ENCODE results near the gene TNS3. TPM values are rescaled to one million over a fixed set of nuclear protein-coding genes. Genes with fewer than 3 reads are reported as not detected.

The TNS3 gene
- polyA plus RNA-seq, 4 donors = 83.1 to 95.6 (median 90.9) TPM

DNA sequence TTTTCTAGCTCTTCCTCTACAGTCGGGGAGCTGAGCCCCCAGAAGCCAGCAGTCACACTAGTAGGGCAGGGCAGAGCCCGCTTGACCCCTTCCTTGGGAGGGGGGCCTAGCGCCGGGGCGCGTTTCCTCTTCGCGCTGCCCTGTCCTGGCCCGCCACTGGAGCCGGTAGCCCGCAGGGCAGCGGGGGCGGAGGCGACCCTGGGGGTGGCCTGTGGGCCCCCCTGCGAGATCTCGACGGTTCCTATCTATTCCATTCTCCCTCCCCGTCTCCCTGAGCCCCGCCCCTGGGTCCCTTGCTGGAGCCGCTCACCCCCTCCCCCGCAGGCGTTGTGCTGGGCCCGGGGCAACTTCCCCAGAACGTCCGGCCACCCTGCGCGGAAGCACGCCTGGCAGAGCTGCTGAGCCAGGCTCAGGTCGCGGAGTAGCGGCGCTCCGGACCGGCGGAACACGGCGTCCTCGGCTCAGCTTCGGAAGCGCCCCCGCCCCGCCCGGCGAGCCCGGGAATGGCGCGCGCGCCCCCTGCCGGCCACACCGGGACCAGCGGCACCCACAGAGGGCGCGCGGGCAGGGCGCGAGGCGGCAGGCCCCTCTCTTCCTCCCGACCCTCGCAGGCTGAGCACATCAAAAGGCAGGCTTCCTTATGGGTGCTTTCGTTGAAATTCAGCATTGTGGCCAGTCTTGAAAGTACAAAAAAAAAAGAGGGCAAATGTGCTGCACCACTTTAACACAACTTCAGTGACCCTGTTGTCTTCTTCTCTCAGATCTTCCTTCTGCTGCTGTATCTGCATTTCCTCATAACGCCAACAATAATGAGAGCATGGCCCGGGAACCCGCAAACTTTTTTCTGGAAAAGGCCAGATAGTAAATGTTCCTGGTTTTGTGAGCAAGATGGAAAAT, 327.6 kb downstream of the TNS3 start:
- DNase-seq (ENCODE audit: low read depth in 4 of 4, low spot score in 2 of 4) = peak in 3 of 4 donors; percentile 19 to 53 (median 48)

DNA sequence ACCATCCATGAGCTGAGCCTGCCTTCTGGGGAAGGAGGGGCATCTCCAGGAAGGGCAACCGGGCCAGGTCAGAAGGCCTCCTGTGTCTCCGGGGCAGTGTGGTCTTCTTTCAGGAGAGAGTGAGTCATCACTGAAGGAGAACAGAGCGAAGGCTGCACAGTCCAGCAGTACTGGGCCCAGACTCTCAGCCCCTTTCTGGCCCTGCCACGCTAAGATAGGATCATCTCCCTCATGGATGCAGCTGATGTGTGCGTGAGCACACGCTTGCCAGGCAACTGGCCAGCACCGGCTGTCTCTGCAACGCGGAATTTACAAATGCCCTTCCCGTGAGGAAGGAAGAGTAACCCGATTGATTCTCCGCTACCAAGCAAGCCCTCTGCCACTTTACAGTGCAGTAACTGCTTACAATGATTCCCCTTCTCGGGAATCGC, 328.2 kb downstream of the TNS3 start:
- peak in 3 of 4 donors; percentile 2 to 32 (median 23) for DNase-seq (ENCODE audit: low read depth in 4 of 4, low spot score in 2 of 4)

DNA sequence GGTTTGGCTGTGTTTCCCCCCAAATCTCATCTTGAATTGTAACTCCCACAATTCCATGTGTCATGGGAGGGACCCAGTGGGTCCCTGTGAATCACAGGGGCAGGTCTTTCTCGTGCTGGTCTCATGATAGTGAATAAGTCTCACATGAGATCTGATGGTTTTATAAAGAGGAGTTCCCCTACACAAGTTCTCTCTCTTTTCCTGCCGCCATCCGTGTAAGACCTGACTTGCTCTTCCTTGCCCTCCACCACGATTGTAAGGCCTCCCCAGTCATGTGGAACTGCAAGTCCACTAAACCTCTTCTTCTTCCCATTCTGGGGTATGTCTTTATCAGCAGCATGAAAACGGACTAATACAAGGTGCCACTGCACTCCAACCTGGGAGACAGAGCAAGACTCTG, 329.2 kb downstream of the TNS3 start:
- DNase-seq (ENCODE audit: low read depth in 4 of 4, low spot score in 2 of 4) = no peak

DNA sequence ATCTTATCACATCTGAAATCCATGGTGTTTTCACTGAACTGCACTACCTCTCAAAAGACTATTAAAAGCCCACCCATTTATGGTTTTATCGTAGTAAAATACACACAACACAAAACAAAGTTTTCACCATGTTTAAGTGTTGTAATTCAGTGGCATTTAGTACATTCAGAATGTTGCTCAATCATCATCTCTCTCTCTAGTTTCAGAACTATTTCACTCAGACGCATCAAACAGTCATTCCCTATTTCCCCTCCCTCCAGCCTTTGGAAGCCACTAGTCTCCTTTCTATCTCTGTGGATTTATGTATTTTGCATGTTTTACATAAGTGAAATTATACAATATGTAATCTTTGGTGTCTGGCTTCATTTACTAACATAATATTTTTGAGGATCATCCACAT, 332.6 kb downstream of the TNS3 start:
- no peak for DNase-seq (ENCODE audit: low read depth in 4 of 4, low spot score in 2 of 4)

DNA sequence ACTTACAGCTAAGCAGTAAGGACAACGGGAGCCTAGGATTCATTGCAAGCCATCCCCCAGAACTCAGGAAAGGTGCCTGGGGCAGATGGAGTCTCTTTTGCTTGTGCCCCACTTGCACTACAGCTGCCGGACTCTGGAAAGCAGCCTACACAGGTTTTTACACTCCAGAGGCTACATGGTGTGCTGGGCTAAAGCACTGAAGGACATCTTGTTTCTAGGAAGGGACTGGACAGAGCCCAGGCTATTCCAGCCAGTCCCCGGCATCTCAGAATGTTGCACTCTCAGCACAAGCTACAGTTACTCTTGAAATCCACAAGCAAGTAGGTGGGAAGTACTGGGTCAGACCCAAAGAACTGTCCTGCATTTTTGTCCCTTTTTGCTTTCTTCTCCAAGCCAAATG, 333.1 kb downstream of the TNS3 start:
- DNase-seq (ENCODE audit: low read depth in 4 of 4, low spot score in 2 of 4) = no peak

DNA sequence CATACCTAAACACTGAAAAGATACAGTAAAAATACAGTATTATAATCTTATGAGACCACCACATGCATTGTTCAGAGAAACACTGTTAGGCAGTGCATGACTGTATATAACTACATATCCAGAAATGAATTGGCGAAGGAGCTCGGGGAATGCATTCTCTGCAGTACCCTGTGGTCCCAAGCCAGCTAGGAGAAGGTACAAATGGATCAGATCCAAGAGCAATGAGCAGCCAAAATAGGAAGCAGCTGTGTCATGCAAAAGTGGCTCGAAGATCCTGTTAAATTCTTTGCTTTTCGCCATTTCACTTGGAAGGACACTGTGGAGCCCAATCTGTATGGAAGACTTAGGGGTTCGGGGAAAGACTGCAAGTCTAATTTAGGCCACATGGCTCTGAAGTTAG, 334.8 kb downstream of the TNS3 start:
- DNase-seq (ENCODE audit: low read depth in 4 of 4, low spot score in 2 of 4) = no peak

DNA sequence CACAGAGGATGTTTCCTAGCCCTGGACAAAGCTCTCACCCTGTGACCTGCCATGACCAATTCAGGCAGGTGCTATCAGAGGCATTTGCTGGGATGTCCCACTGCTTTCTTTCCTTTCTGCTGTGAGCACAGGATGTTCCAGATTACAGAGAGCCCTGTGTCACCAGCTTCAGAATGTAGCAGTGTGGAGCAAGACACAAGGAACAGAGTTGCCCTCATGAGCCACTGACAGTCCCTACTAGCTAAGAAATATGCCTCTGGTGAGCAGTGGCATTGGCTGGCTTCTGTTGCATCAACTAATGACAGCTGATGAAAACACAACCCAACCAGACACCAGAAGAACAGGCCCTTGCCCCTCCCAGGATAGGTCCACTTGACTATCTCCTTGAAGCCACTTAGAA, 337.2 kb downstream of the TNS3 start:
- no peak for DNase-seq (ENCODE audit: low read depth in 4 of 4, low spot score in 2 of 4)

DNA sequence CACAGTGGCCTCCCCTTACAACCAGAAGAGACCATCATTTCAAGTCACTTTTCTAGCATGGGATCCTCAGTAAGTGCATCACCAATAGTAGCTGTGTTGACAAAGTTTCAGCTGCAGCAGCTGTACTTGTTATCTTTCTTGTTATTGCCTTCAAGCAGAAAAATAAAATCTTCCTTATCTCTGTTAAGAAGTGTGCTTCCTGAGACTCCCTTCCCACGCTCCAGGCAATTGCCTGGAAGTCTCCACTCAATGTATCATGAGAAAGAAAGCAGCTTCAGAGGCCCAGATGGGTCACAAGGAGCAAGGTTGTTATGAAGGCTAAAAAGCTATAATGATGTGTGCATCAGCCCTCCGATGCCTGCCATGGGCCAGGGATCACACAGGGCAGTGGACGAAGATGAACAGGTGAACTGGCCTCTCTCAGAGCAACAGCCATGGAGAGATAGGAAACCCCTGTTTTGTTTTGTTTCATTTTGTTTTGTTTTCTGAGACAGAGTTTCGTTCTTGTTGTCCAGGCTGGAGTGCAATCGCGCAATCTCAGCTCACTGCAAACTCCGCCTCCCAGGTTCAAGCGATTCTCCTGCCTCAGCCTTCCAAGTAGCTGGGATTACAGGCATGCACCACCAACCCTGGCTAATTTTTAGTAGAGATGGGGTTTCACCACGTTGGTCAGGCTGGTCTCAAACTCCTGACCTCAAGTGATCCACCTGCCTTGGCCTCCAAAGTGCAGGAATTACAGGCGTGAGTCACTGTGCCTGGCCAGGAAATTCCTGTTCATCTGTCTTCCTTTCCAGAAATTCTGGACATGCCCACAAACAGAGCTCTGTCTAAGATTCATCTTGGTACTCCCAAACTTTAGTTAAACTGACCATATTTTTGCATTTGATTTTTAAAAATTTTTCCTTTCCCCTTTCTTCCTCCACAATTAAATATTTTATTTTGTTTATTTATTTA, 340.5 kb downstream of the TNS3 start:
- DNase-seq (ENCODE audit: low read depth in 4 of 4, low spot score in 2 of 4) = no peak

DNA sequence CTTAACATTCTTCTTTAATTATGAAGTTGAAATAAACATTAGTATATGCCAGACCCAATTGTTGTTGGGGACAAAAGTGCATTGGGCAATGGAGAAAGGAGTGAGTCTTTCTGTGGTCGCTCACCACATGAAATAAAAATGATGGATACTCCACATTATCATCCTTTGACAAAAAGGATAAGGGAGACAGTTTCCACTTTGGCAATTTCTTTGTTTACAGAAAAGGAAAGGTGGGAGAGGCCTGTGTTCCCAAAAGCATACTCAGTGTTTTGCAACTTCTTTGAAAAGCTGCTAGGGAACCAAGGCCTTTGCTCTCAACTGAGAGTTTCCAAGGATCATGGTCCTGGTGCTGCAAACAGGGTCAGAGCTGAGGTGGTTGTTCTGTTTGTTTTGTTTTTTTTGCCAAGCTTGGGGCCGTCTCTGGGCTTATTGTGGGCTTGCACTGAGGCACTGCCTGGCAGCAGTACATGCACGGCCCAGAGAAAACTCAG, 341.9 kb downstream of the TNS3 start:
- DNase-seq (ENCODE audit: low read depth in 4 of 4, low spot score in 2 of 4) = no peak

DNA sequence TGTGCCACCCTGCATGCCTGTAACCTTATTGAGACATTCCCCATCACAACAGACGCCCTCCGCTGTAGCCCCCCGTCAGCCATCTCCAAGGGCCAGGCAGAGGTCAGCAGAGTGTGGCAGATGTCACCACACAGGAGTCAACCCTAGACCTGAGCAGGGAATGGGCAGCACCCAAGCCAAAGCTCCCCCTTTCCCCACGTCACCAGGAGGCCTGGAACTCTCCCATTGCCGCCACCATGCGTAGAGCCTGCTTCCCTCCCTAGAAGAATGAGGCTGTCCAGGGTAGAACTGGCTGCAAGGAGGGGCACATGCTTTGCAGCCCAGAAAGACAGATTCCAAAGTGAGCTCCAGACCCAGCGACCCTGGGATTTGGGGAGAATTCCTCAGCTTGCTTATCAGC, 342.9 kb downstream of the TNS3 start:
- no peak for DNase-seq (ENCODE audit: low read depth in 4 of 4, low spot score in 2 of 4)

DNA sequence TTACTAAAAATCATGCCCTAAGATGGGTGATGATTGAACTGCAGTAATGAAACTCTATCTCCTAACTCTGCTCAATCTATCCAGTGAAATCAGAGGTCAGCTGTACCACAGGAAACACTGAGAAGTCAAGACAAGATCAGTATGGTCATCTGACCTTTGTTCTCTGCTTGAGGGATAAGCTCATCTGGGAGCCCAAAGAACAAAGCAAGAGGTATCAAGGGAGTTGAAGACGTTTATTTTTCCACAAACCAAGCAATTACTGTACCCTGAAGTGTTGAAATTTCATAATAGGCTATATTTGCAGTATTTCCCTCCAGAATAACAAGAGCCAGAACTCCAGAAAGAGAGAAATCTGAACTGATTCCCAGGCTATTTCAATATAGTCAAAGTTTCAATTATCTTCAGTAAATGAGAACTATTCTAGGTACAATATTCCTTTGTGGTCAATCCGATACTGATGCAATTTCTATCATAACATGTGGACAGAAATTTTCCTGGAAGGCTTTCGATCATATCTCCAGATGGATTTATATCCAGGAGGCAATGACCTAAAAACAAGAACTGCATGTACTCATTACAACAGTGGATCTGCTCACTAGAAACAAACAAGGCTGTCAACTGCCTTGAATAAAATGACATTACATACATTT, 345.3 kb downstream of the TNS3 start:
- no peak for DNase-seq (ENCODE audit: low read depth in 4 of 4, low spot score in 2 of 4)

DNA sequence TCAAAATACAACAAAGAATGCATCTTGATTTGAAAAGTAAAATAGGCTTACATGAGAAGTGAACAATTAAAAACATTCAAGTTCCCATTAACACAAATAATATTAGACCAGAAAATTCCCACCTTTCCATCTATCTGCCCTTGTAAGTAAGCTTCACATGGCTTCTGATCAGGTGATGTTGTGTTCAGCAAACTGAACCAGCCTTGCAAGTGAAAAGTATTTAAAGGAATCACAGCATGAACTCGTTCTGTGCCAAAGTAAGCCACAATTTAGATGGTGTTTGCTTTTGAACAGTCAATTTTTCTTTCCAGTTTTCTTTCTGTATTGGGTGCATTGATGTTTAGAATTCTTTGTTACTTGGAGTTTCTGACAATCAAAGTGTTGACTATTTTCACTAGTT, 347.9 kb downstream of the TNS3 start:
- no peak for DNase-seq (ENCODE audit: low read depth in 4 of 4, low spot score in 2 of 4)

DNA sequence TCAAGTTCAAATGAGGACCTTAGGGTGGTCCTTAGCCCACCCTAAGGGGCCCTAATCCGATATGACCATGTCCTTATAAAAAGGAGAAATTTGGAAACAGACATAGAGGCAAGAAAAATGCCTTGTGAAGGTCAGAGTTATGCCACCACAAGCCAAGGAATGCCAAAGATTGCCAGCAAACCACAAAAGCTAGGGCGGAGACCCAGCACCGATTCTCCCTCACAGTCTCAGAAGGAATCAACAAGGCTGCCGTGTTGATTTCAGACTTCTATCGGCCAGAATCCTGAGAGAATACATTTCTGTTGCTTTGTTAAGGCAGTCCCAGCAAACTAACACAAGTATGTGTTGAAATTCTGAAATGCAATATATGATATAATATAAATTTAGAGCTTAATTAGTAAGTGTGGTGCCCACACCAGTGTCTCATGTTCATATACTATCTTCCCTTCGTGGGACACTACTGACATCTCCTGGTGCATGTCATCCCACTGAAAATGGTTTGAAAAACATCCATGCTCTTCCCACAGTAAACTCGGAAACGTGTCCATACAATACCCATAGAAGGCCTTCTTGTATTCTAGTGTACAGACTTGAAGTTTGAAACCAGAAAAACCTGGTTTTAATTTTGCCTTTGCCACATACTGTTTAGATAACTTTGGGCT, 349.0 kb downstream of the TNS3 start:
- DNase-seq (ENCODE audit: low read depth in 4 of 4, low spot score in 2 of 4) = no peak

DNA sequence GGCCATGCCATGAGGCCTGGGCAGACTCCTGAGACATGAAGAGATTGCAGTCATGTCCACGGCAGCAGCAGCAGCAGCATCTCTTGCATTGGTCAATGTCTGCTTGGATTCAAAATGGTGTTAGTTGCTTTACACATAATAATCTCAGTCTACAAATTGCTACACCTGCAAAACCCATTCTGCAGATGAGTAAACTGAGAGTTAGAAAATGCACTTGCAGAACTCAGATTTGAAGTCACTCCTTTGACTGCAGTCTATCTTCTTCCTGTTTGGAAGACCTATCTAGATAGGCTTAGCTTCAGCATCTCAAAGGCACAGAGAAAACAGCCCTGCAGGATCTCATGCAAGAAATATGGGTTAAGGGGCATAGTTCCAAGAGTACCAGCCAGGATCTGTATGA, 350.3 kb downstream of the TNS3 start:
- no peak for DNase-seq (ENCODE audit: low read depth in 4 of 4, low spot score in 2 of 4)

DNA sequence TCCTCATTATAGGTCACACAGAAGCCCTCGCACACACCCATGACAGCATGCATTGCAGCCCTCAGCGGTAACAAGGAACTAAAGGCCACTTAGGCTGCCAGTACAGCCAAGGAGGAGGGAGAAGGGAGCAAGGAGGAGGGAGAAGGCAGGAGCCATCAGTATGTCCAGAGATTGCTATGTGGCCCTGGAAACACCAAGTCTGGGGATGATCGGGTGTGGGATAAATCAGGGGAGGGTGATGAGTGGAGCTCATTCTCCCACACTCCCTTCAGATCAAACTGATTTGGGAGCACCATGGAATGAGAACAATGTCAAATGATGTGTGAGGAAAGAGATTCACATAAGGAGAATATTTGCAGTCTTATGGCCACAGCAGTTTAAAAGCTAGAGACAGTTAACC, 350.9 kb downstream of the TNS3 start:
- no peak for DNase-seq (ENCODE audit: low read depth in 4 of 4, low spot score in 2 of 4)

DNA sequence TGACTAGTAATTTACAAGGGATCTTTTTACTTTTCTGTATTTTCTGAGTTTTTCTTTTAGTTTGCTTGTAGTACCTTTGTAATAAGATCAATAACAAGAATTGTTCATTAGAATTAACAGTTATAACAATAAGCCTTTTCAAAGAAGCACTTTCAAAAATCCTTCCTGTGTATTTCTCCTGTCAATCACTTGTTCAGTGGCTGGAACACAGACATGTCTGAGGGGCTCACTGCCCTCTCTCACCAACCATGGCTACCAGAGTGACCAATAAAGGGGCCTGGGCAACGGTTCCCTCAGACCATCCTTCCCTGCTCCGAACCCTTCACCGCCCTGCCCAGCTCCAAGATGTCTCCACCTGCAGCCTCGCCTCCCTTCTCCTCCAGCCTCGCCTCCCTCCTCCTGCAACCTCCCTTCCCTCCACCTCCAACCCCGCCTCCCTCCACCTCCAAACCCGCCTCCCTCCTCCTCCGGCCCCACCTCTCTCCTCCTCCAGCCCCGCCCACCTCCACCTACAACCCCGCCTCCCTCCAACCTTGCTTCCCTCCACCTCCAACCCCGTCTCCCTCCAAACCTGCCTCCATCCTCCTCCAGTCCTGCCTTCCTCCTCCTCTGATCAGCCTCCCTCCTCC, 353.4 kb downstream of the TNS3 start:
- no peak for DNase-seq (ENCODE audit: low read depth in 4 of 4, low spot score in 2 of 4)

DNA sequence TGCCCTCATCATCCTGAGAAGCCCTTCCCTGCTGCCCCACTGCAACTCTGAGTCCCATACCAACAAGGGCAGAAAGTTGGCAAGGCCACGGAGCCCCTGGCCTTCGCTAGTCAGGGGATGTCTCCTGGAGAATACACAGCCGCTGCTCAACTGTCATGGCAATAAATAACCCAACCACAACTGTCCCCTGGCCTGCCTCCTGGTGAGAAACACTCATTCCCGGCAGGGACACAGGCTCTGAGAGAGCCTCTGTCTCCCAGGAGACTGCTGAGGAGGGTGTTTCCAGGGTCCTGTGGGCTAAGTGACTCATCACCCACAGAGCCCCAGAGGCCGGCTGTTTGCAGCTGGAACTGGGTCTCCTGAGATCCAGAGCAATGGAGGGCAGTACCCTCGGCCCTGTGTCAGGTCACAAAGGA, 354.1 kb downstream of the TNS3 start:
- no peak for DNase-seq (ENCODE audit: low read depth in 4 of 4, low spot score in 2 of 4)

DNA sequence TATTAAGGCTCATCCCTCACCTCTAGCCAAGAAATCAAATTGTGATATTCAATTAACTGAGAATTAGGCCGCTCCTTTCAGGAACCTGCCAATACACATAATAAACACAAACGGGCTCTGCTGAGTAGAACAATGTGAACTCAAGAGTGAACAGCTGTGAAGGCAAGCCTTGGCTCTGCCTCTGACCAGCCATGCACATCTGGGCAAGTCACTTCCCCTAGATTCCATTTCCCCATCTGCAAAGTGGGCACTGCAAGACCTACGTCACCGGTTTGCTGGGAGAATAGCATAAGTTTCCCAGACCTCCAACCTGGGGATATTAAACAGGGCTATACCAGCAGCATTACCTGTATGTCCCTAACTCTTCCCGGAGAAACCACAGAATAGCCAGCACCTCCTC, 355.2 kb downstream of the TNS3 start:
- DNase-seq (ENCODE audit: low read depth in 4 of 4, low spot score in 2 of 4) = no peak

DNA sequence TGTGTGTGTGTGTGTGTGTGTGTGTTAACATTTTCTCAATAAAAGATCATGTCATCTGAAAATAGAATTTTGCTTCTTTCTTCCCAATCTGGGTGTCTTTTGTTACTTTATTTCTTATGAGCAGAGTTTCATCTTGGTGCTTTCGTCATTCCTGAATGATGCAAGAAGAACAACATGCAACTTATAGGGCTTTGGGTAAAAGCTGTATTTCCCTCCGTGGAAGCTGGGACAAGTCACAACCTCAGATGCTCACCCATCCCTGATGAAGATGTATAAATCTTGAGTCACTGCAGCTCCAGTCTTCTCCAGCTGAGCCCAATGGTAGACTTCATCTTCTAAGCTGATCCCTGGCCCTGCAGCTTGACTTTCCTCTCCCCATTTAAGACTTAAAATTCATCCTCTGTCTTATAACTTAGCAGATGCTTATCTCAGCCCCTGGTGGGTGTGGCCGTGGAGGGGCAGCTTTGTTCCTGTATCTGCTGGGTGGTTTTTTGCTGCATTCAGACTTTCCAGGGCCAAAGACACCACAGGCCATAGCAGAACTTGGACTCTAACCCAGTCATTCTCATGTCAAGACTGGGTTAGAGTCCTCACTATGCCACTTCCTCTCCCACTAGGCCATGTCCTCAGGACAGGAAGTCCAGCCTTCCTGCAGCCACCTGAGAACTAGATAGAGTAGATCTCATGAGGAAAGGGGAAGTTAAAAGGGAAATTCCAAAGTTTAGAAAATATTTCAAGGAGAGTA, 356.4 kb downstream of the TNS3 start:
- no peak for DNase-seq (ENCODE audit: low read depth in 4 of 4, low spot score in 2 of 4)
